Left ventricle myocardium superior (tissue), 1 donor: ENCODE results near the gene INAFM1. TPM values are rescaled to one million over a fixed set of nuclear protein-coding genes. Genes with fewer than 3 reads are reported as not detected.

ENCODE experiments used
- microRNA-seq: library from miRNA; unstranded; fragments of <30 nt; microRNA quantifications from one replicate; pipeline ENCODE4 v1.2.0, GENCODE V29; 2020; ENCODE audit warnings: borderline number of aligned reads
- total RNA-seq: library from RNA; stranded (reverse); fragmentation: NEBNext Ultra II Directional; extraction: Animal tissue kit (Norgen Biotek cat#: 25700); gene quantifications from one replicate; pipeline ENCODE4 v1.2.1, GENCODE V29; 2021
- donor health status: DM: no; HTN: yes; CAD: no; lungs with severe emphysema.

The INAFM1 gene
- total RNA-seq, 1 donor from 2014 or later: 12.7 TPM

Small RNAs within 50 kb of the gene (microRNA-seq; reads per million reads assigned to microRNA genes)
- gene MIR3190: not detected
- not detected for gene MIR3191

Other genes starting within 250 kb of the INAFM1 start
- gene TMEM160, start 226.3 kb upstream of the INAFM1 start, total RNA-seq: 31.6 TPM
- gene ZC3H4, start 161.1 kb upstream of the INAFM1 start, total RNA-seq: 22.1 TPM
- gene SAE1, start 144.1 kb upstream of the INAFM1 start, total RNA-seq: 41.9 TPM
- 5.1 TPM for gene BBC3, start 43.7 kb upstream of the INAFM1 start, total RNA-seq
- 19.2 TPM for gene CCDC9, start 18.4 kb upstream of the INAFM1 start, total RNA-seq
- gene C5AR1, start 35.0 kb downstream of the INAFM1 start, total RNA-seq: 5.3 TPM
- gene C5AR2, start 57.3 kb downstream of the INAFM1 start, total RNA-seq: 0.42 TPM
- 7.3 TPM for gene DHX34, start 74.4 kb downstream of the INAFM1 start, total RNA-seq
- gene MEIS3, start 144.6 kb downstream of the INAFM1 start, total RNA-seq: 3.4 TPM
- gene SLC8A2, start 197.0 kb downstream of the INAFM1 start, total RNA-seq: not detected
- gene KPTN, start 209.3 kb downstream of the INAFM1 start, total RNA-seq: 12.3 TPM
- 123 TPM for gene NAPA, start 240.2 kb downstream of the INAFM1 start, total RNA-seq